Mesangial cell (primary cell): ENCODE results near the gene ACTN2. TPM values are rescaled to one million over a fixed set of nuclear protein-coding genes. Genes with fewer than 3 reads are reported as not detected.

Source experiments
- total RNA-seq: library from RNA; depleted of rRNA; stranded (reverse); fragments of >200 nt; gene quantifications from 2 replicates; pipeline ENCODE4 v1.2.3, GENCODE V29; 2015

Gene ACTN2
- under 0.01 TPM in 2 replicates for total RNA-seq

GRCh38 chr1:236685917-236686814 lies at the start of gene ACTN2:
Gene ACTN2, plus strand, starts transcription at chr1:236686499. Its CDS starts 175 bp downstream, at chr1:236686674.

GRCh38 chr1:236795035-236795756 lies 108.9 kb downstream of the ACTN2 start, which contains the start of gene MTR:
Gene MTR, plus strand, starts transcription at chr1:236795292. Its CDS starts 412 bp downstream, at chr1:236795704.

Other genes with a start within 250 kb of the ACTN2 start
- 23.5 and 36.9 TPM in 2 replicates for gene LGALS8, start 162.5 kb upstream of the ACTN2 start, total RNA-seq
- gene HEATR1, start 82.0 kb upstream of the ACTN2 start, total RNA-seq, result 15.2 and 24.1 TPM in 2 replicates
- gene MTR, start 108.8 kb downstream of the ACTN2 start, total RNA-seq, result 12.7 and 14.3 TPM in 2 replicates